Mesothelial cell of epicardium (in vitro differentiated cells): ENCODE results near the gene CHRM5. TPM values are rescaled to one million over a fixed set of nuclear protein-coding genes. Genes with fewer than 3 reads are reported as not detected.

ENCODE experiments used
- DNase-seq, 2 experiments: peaks; one replicate each; pipeline ENCODE4 v3.0.0; 2021; ENCODE audit warnings: low spot score in 2 of 2; ENCODE audit not compliant: unreplicated experiment in 2 of 2
- H3K27ac Mint-ChIP-seq: 2 replicates; pipeline ENCODE4 v1.8.0; 2021; ENCODE audit warnings: mixed read lengths
- H3K27me3 Mint-ChIP-seq: 2 replicates; pipeline ENCODE4 v1.8.0; 2021; ENCODE audit warnings: low read depth, mixed read lengths
- H3K36me3 Mint-ChIP-seq: 2 replicates; pipeline ENCODE4 v1.8.0; 2021; ENCODE audit warnings: mixed read lengths
- H3K4me1 Mint-ChIP-seq: 2 replicates; pipeline ENCODE4 v1.8.0; 2021; ENCODE audit warnings: mixed read lengths
- H3K4me3 Mint-ChIP-seq: 2 replicates; pipeline ENCODE4 v1.8.0; 2021; ENCODE audit warnings: mild to moderate bottlenecking, moderate library complexity, mixed read lengths
- H3K9me3 Mint-ChIP-seq: 2 replicates; pipeline ENCODE4 v1.8.0; 2021; ENCODE audit warnings: mixed read lengths
- total RNA-seq: library from RNA; stranded (reverse); gene quantifications from 3 replicates; pipeline ENCODE4 v1.2.1, GENCODE V29; 2021
- TF ChIP-seq, protein P1 (sequence below): fragments of 200-600 bp; sonication (generic); IDR thresholded peaks from one replicate; pipeline ENCODE4 v1.5.0; 2021; ENCODE audit warnings: antibody characterized with exemption; ENCODE audit not compliant: unreplicated experiment

CHRM5 gene
- total RNA-seq, 1 donor from 2014 or later = 0.13 TPM

DNA sequence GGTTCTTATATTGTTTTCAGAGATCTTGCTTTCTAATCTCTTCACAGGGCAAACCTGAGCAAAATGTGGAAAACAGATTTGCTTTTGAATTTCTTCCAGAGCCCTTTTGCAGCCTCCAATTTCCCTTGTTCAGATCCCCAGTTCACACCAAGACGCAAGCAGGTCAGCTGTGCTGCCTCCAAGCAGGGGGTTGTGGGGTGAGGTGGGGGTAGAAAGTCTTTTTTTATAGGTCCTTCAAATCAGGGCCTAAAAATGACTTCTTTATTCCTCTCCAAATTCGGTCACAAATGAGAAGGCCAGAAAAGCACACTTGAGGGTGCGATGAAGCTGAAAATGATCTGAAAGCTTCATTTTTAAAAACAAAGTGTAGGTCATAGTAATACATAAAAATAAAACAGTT is 97.0 kb downstream of the CHRM5 start:
- Mint-ChIP-seq H3K36me3 (no peaks in the 10 kb centered on the region), H3K27me3 (peaks cover 4% of the 10 kb centered on the region), H3K9me3 (no peaks in the 10 kb centered on the region), H3K4me1 (no peaks in the 10 kb centered on the region), H3K4me3 (no peak overlapping the region), H3K27ac (no peak overlapping the region)
- TF ChIP-seq, protein P1, sequence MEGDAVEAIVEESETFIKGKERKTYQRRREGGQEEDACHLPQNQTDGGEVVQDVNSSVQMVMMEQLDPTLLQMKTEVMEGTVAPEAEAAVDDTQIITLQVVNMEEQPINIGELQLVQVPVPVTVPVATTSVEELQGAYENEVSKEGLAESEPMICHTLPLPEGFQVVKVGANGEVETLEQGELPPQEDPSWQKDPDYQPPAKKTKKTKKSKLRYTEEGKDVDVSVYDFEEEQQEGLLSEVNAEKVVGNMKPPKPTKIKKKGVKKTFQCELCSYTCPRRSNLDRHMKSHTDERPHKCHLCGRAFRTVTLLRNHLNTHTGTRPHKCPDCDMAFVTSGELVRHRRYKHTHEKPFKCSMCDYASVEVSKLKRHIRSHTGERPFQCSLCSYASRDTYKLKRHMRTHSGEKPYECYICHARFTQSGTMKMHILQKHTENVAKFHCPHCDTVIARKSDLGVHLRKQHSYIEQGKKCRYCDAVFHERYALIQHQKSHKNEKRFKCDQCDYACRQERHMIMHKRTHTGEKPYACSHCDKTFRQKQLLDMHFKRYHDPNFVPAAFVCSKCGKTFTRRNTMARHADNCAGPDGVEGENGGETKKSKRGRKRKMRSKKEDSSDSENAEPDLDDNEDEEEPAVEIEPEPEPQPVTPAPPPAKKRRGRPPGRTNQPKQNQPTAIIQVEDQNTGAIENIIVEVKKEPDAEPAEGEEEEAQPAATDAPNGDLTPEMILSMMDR = no peak
- DNase-seq = no peak

DNA sequence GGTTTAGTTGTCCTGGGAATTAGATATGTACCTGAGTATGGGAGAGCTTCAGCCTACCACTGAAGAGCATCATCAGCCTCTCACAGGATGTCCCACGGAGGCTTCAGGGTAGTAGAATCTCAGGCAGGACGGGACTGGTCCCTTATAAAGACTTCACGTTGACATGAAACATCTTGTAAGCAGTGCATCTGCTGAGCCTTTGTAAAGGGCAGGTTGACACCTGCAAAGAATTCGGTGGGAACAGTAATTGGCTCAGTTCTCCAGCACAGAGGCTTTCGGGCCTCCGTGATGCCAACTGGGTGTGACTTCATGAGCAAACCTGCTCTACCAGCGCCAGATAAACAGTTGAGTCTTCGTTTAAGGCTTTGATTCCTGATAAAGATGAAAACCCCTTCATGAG is 97.6 kb downstream of the CHRM5 start:
- TF ChIP-seq, protein P1 = no peak

DNA sequence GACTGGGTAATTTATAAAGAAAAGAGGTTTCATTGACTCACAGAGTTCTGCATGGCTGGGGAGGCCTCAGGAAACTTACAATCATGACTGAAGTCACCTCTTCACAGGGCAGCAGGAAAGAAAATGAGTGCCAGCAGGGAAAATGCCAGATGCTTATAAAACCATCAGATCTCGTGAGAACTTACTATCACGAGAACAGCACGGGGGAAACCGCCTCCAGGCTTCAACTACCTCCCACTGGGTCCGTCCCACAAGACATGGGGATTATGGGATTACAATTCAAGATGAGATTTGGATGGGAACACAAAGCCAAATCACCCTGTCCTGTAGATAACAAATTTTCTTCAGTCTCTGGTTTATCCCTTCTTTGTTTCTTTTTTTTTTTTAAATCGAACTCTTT is 101.7 kb downstream of the CHRM5 start:
- DNase-seq = no peak
- TF ChIP-seq, protein P1 = no peak
- H3K4me1 Mint-ChIP-seq = no peaks in the 10 kb centered on the region
- no peaks in the 10 kb centered on the region for H3K36me3 Mint-ChIP-seq
- peaks cover 4% of the 10 kb centered on the region for H3K27me3 Mint-ChIP-seq
- H3K27ac Mint-ChIP-seq = no peak overlapping the region
- H3K9me3 Mint-ChIP-seq = no peaks in the 10 kb centered on the region
- H3K4me3 Mint-ChIP-seq = no peak overlapping the region

More for the DNA sequence above, 97.6 kb downstream of the CHRM5 start:
- no peaks in the 10 kb centered on the region for H3K36me3 Mint-ChIP-seq
- no peak overlapping the region for H3K4me3 Mint-ChIP-seq
- DNase-seq = no peak
- no peaks in the 10 kb centered on the region for H3K4me1 Mint-ChIP-seq
- no peak overlapping the region for H3K27ac Mint-ChIP-seq
- H3K27me3 Mint-ChIP-seq = peaks cover 4% of the 10 kb centered on the region
- H3K9me3 Mint-ChIP-seq = no peaks in the 10 kb centered on the region

DNA sequence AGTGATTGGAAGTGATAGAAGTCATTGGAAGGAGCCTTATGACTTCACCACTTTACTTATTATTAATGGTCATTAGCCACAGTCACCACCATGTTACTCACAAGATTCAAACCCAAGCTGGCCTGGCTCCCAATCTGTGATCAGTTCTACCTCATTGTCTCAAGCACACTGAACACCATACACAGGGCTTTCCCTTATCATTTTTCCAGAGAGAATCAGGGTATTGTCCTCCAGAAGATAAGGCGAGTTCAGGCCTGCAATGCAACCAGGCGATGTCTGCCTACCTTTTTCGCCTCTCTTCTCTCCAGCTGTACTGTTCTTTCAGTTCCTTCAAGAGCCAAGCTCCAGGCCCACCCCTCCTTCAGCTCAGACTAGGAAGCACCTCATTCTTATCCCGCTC is 108.5 kb downstream of the CHRM5 start:
- TF ChIP-seq, protein P1 = no peak
- Mint-ChIP-seq H3K36me3 (no peaks in the 10 kb centered on the region), H3K27ac (no peak overlapping the region), H3K27me3 (peaks cover 2% of the 10 kb centered on the region), H3K4me1 (no peaks in the 10 kb centered on the region), H3K4me3 (no peak overlapping the region), H3K9me3 (no peaks in the 10 kb centered on the region)
- DNase-seq = no peak

DNA sequence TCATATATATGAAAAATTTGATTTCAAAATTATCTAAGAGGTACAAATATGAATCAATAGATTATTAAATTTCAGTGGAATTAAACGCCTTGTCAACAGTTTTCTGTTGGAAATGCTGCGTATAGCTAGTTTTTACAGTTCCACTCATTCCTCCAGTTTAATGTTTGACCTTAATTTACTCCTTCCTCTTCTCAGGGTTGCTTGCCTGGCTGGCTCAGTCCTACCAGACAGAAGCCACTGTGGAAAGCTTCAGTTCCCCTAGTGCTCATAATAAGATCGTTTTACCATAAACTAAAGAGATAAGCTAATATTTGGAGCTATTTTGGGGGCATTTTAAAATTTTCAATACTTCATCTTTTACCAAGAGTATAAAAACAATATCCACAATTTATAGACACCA is 110.6 kb downstream of the CHRM5 start:
- peaks cover 2% of the 10 kb centered on the region for H3K27me3 Mint-ChIP-seq
- TF ChIP-seq, protein P1 = no peak
- H3K4me3 Mint-ChIP-seq = no peak overlapping the region
- DNase-seq = no peak
- H3K9me3 Mint-ChIP-seq = no peaks in the 10 kb centered on the region
- no peak overlapping the region for H3K27ac Mint-ChIP-seq
- peaks cover 6% of the 10 kb centered on the region for H3K36me3 Mint-ChIP-seq
- no peaks in the 10 kb centered on the region for H3K4me1 Mint-ChIP-seq

DNA sequence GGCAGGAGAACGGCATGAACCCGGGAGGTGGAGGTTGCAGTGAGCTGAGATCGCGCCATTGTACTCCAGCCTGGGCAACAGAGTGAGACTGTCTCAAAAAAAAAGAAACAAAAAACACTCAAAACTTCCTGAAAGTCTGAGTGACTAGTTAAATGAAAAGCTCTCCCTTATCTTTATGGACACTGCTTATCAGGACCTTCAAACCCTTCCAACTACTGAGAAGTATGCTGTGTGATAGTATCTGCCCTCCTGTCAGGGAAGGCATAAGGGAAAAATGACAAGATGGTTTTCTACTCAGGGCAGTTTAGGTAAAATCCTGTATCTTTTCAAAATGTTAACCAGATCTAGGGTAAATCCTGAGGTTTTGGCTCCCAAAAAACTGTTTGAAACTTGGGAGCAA is 111.6 kb downstream of the CHRM5 start:
- Mint-ChIP-seq H3K36me3 (peaks cover 11% of the 10 kb centered on the region), H3K27me3 (peaks cover 2% of the 10 kb centered on the region), H3K4me3 (no peak overlapping the region), H3K4me1 (no peaks in the 10 kb centered on the region), H3K9me3 (no peaks in the 10 kb centered on the region), H3K27ac (no peak overlapping the region)
- no peak for DNase-seq
- TF ChIP-seq, protein P1 = no peak
